DOHH2 (cell line): ENCODE results near the gene RAB31.

Experiments used
- H3F3A ChIP-seq: fragments of 200-600 bp; sonication (generic), shearing (Covaris generic); 2 replicates; pipeline ENCODE4 v1.6.0; 2016; ENCODE audit warnings: antibody characterized with exemption, mild to moderate bottlenecking; ENCODE audit not compliant: control insufficient read depth, insufficient read depth
- H3K27ac ChIP-seq: fragments of 200-600 bp; sonication (generic); 2 replicates; pipeline ENCODE4 v1.5.1; 2014; ENCODE audit warnings: low read depth, mild to moderate bottlenecking, low read length, moderate library complexity
- H3K27me3 ChIP-seq: fragments of 200-600 bp; sonication (generic); 2 replicates; pipeline ENCODE4 v1.6.1; 2014; ENCODE audit warnings: mild to moderate bottlenecking, low read length, mixed read lengths; ENCODE audit not compliant: control insufficient read depth
- H3K36me3 ChIP-seq: fragments of 200-600 bp; sonication (generic); 2 replicates; pipeline ENCODE4 v1.6.1; 2014; ENCODE audit warnings: mild to moderate bottlenecking, low read length, moderate library complexity, mixed read lengths; ENCODE audit not compliant: control insufficient read depth
- H3K4me1 ChIP-seq: fragments of 200-600 bp; sonication (generic); 2 replicates; pipeline ENCODE4 v1.6.1; 2014; ENCODE audit warnings: mild to moderate bottlenecking, low read length, mixed read lengths; ENCODE audit not compliant: control insufficient read depth
- H3K4me2 ChIP-seq: fragments of 200-600 bp; sonication (generic); 2 replicates; pipeline ENCODE4 v1.6.0; 2014; ENCODE audit warnings: mild to moderate bottlenecking, low read length, moderate library complexity
- H3K4me3 ChIP-seq: fragments of 200-600 bp; sonication (generic); 2 replicates; pipeline ENCODE4 v1.5.1; 2014; ENCODE audit warnings: mild to moderate bottlenecking, low read length, mixed read lengths
- H3K79me2 ChIP-seq: fragments of 200-600 bp; sonication (generic); 2 replicates; pipeline ENCODE4 v1.6.1; 2014; ENCODE audit warnings: mild to moderate bottlenecking, low read length, mixed read lengths; ENCODE audit not compliant: control insufficient read depth
- H3K9me2 ChIP-seq: fragments of 200-600 bp; sonication (generic); replicated peaks from 2 replicates; pipeline ENCODE4 v1.6.1; 2014; ENCODE audit warnings: mild to moderate bottlenecking, low read length, mixed read lengths; ENCODE audit not compliant: control insufficient read depth
- H3K9me3 ChIP-seq: fragments of 200-600 bp; sonication (generic); 2 replicates; pipeline ENCODE4 v1.6.1; 2014; ENCODE audit warnings: antibody characterized with exemption, low read length, mixed read lengths; ENCODE audit not compliant: control insufficient read depth, insufficient read depth
- H4K20me1 ChIP-seq: fragments of 200-600 bp; sonication (generic); 2 replicates; pipeline ENCODE4 v1.6.0; 2014; ENCODE audit warnings: low read depth, mild to moderate bottlenecking, antibody characterized with exemption, low read length, moderate library complexity; ENCODE audit not compliant: control insufficient read depth, insufficient read depth
- CTCF ChIP-seq: fragments of 200-600 bp; sonication (generic); IDR thresholded peaks from one replicate; pipeline ENCODE4 v1.5.1; 2014; ENCODE audit warnings: antibody characterized with exemption, mild to moderate bottlenecking, low read depth, low read length; ENCODE audit not compliant: poor library complexity, severe bottlenecking
- EZH2phosphoT487 ChIP-seq: fragments of 200-600 bp; sonication (generic); IDR thresholded peaks from 2 replicates; pipeline ENCODE4 v1.6.1; 2017; ENCODE audit warnings: borderline replicate concordance, mild to moderate bottlenecking, antibody characterized with exemption, low read length, moderate library complexity, mixed read lengths

RAB31 gene

GRCh38 chr18:9724797-9725585 is 16.9 kb downstream of the RAB31 start:
- Histone ChIP-seq H3K27me3 (no peaks in the 10 kb centered on the region), H3K9me2 (no peaks in the 10 kb centered on the region), H4K20me1 (no peaks in the 10 kb centered on the region), H3K27ac (no peak overlapping the region), H3K79me2 (no peaks in the 10 kb centered on the region), H3K4me3 (no peak overlapping the region), H3K9me3 (no peaks in the 10 kb centered on the region), H3K4me2 (no peak overlapping the region), H3K36me3 (no peaks in the 10 kb centered on the region), H3K4me1 (no peaks in the 10 kb centered on the region), H3F3A (no peaks in the 10 kb centered on the region)
- TF ChIP-seq EZH2phosphoT487 (no peak), CTCF (no peak)

DNA sequence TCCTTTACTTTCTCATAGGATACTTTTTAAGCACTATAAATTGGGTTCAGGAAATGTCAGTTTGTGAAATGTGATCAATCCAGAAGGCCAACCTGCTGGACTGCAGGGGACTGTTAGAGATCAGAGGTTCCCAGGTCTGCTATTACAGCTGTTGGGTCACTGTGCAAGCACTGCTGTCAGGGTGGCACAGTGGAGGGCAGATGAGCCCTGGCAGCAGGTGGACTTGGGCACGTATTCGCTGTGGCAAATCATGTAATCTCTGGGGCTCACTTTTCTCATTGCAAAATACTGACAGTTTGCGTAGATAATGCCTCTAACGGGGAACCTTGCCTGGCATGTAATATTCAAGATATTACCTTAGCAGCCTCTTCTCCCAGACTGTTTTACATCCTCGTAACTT is 18.1 kb downstream of the RAB31 start:
- H4K20me1 ChIP-seq, result no peaks in the 10 kb centered on the region

GRCh38 chr18:9726936-9727335 is 18.8 kb downstream of the RAB31 start:
- no peaks in the 10 kb centered on the region for H3K4me1 ChIP-seq
- H3K9me3 ChIP-seq, result no peaks in the 10 kb centered on the region
- no peaks in the 10 kb centered on the region for H3K36me3 ChIP-seq
- no peaks in the 10 kb centered on the region for H3F3A ChIP-seq
- H3K79me2 ChIP-seq, result no peaks in the 10 kb centered on the region
- TF ChIP-seq CTCF (no peak), EZH2phosphoT487 (no peak)
- no peaks in the 10 kb centered on the region for H3K27me3 ChIP-seq
- no peak overlapping the region for H3K4me3 ChIP-seq
- no peaks in the 10 kb centered on the region for H3K9me2 ChIP-seq
- H3K27ac ChIP-seq, result no peak overlapping the region
- H4K20me1 ChIP-seq, result no peaks in the 10 kb centered on the region
- no peak overlapping the region for H3K4me2 ChIP-seq

More for the DNA sequence above, 18.1 kb downstream of the RAB31 start:
- TF ChIP-seq CTCF, result no peak
- no peak for TF ChIP-seq EZH2phosphoT487
- Histone ChIP-seq H3K4me1 (no peaks in the 10 kb centered on the region), H3K9me3 (no peaks in the 10 kb centered on the region), H3K27me3 (no peaks in the 10 kb centered on the region), H3K27ac (no peak overlapping the region), H3F3A (no peaks in the 10 kb centered on the region), H3K79me2 (no peaks in the 10 kb centered on the region), H3K9me2 (no peaks in the 10 kb centered on the region), H3K4me3 (no peak overlapping the region), H3K4me2 (no peak overlapping the region), H3K36me3 (no peaks in the 10 kb centered on the region)
